Stimulated activated naive CD8-positive, alpha-beta T cell treated with anti-CD3 and anti-CD28 coated beads, Interleukin-15, Interleukin-2, amounts not matched to agents 100 ng/mL and 50 ng/mL, for 24 hours (primary cell): ENCODE measurements around the gene CLCN5.

ENCODE experiments used
- H3K27ac Mint-ChIP-seq: one replicate; pipeline ENCODE4 v1.8.0; 2021; ENCODE audit warnings: mild to moderate bottlenecking, mixed read lengths
- H3K27me3 Mint-ChIP-seq: one replicate; pipeline ENCODE4 v1.8.0; 2021; ENCODE audit warnings: mixed read lengths
- H3K36me3 Mint-ChIP-seq: one replicate; pipeline ENCODE4 v1.8.0; 2021; ENCODE audit warnings: low read depth, mixed read lengths
- H3K4me1 Mint-ChIP-seq: one replicate; pipeline ENCODE4 v1.8.0; 2021; ENCODE audit warnings: low read depth, mixed read lengths
- H3K4me3 Mint-ChIP-seq: one replicate; pipeline ENCODE4 v1.8.0; 2021; ENCODE audit warnings: mild to moderate bottlenecking, mixed read lengths
- H3K9me3 Mint-ChIP-seq: one replicate; pipeline ENCODE4 v1.8.0; 2021; ENCODE audit warnings: mixed read lengths

The CLCN5 gene

GRCh38 chrX:49922291-49923241, at the start of gene CLCN5:
TSS of gene CLCN5 (plus strand) at chrX:49922596. CDS start at chrX:49925299, 2,703 bp downstream.
- H3K27me3 Mint-ChIP-seq: no peaks in the 10 kb centered on the region
- peaks cover 14% of the 10 kb centered on the region for H3K36me3 Mint-ChIP-seq
- H3K27ac Mint-ChIP-seq: peak within 1 kb of the TSS; percentile 67
- peaks cover 16% of the 10 kb centered on the region for H3K4me1 Mint-ChIP-seq
- H3K9me3 Mint-ChIP-seq: no peaks in the 10 kb centered on the region
- H3K4me3 Mint-ChIP-seq: peak within 1 kb of the TSS; percentile 82

GRCh38 chrX:49876750-49877149, 45.6 kb upstream of the CLCN5 start:
- Mint-ChIP-seq H3K4me3 (no peak overlapping the region), H3K4me1 (peaks cover 18% of the 10 kb centered on the region), H3K27ac (no peak overlapping the region), H3K9me3 (no peaks in the 10 kb centered on the region), H3K36me3 (no peaks in the 10 kb centered on the region), H3K27me3 (no peaks in the 10 kb centered on the region)

- Mint-ChIP-seq H3K27ac (no peak overlapping the region), H3K4me1 (peaks cover 18% of the 10 kb centered on the region), H3K36me3 (no peaks in the 10 kb centered on the region), H3K4me3 (no peak overlapping the region), H3K9me3 (no peaks in the 10 kb centered on the region), H3K27me3 (no peaks in the 10 kb centered on the region)
Observed at GRCh38 chrX:49877397-49878101, 44.8 kb upstream of the CLCN5 start.

GRCh38 chrX:49878128-49878833, 44.1 kb upstream of the CLCN5 start:
- H3K4me1 Mint-ChIP-seq: peaks cover 18% of the 10 kb centered on the region
- H3K27ac Mint-ChIP-seq: peak overlapping the region; percentile 76
- H3K27me3 Mint-ChIP-seq: no peaks in the 10 kb centered on the region
- no peaks in the 10 kb centered on the region for H3K9me3 Mint-ChIP-seq
- peak overlapping the region; percentile 78 for H3K4me3 Mint-ChIP-seq
- no peaks in the 10 kb centered on the region for H3K36me3 Mint-ChIP-seq

- peak within 1 kb of the TSS; percentile 76 for H3K27ac Mint-ChIP-seq
- peaks cover 19% of the 10 kb centered on the region for H3K4me1 Mint-ChIP-seq
- no peaks in the 10 kb centered on the region for H3K36me3 Mint-ChIP-seq
- no peaks in the 10 kb centered on the region for H3K27me3 Mint-ChIP-seq
- H3K4me3 Mint-ChIP-seq: peak within 1 kb of the TSS; percentile 78
- H3K9me3 Mint-ChIP-seq: no peaks in the 10 kb centered on the region
Observed at GRCh38 chrX:49878834-49879655, 43.4 kb upstream of the CLCN5 start, which contains the start of gene USP27X. TSS of gene USP27X (plus strand) at chrX:49879484. CDS start at chrX:49880308, 824 bp downstream.

GRCh38 chrX:49879656-49880277, 42.6 kb upstream of the CLCN5 start:
- Mint-ChIP-seq H3K4me3 (peak overlapping the region; percentile 78), H3K36me3 (no peaks in the 10 kb centered on the region), H3K27ac (peak overlapping the region; percentile 61), H3K27me3 (no peaks in the 10 kb centered on the region), H3K4me1 (peaks cover 23% of the 10 kb centered on the region), H3K9me3 (no peaks in the 10 kb centered on the region)

- Mint-ChIP-seq H3K4me3 (peak overlapping the region; percentile 78), H3K9me3 (no peaks in the 10 kb centered on the region), H3K27me3 (no peaks in the 10 kb centered on the region), H3K4me1 (peaks cover 23% of the 10 kb centered on the region), H3K36me3 (no peaks in the 10 kb centered on the region), H3K27ac (no peak overlapping the region)
Observed at GRCh38 chrX:49880668-49881067, 41.7 kb upstream of the CLCN5 start.

GRCh38 chrX:49884290-49884862, 38.0 kb upstream of the CLCN5 start:
- no peaks in the 10 kb centered on the region for H3K27me3 Mint-ChIP-seq
- no peaks in the 10 kb centered on the region for H3K9me3 Mint-ChIP-seq
- no peak overlapping the region for H3K27ac Mint-ChIP-seq
- peaks cover 12% of the 10 kb centered on the region for H3K4me1 Mint-ChIP-seq
- H3K4me3 Mint-ChIP-seq: no peak overlapping the region
- H3K36me3 Mint-ChIP-seq: no peaks in the 10 kb centered on the region

- H3K4me1 Mint-ChIP-seq: no peaks in the 10 kb centered on the region
- no peaks in the 10 kb centered on the region for H3K36me3 Mint-ChIP-seq
- H3K27ac Mint-ChIP-seq: no peak overlapping the region
- H3K4me3 Mint-ChIP-seq: no peak overlapping the region
- peaks cover 13% of the 10 kb centered on the region for H3K27me3 Mint-ChIP-seq
- peaks cover 4% of the 10 kb centered on the region for H3K9me3 Mint-ChIP-seq
Observed at GRCh38 chrX:49892542-49892941, 29.9 kb upstream of the CLCN5 start.

- no peaks in the 10 kb centered on the region for H3K36me3 Mint-ChIP-seq
- no peaks in the 10 kb centered on the region for H3K4me1 Mint-ChIP-seq
- no peak overlapping the region for H3K27ac Mint-ChIP-seq
- peaks cover 4% of the 10 kb centered on the region for H3K9me3 Mint-ChIP-seq
- H3K27me3 Mint-ChIP-seq: peaks cover 17% of the 10 kb centered on the region
- H3K4me3 Mint-ChIP-seq: no peak overlapping the region
Observed at GRCh38 chrX:49896951-49897350, 25.4 kb upstream of the CLCN5 start.

- Mint-ChIP-seq H3K27ac (no peak overlapping the region), H3K9me3 (peaks cover 4% of the 10 kb centered on the region), H3K4me3 (no peak overlapping the region), H3K4me1 (no peaks in the 10 kb centered on the region), H3K36me3 (no peaks in the 10 kb centered on the region), H3K27me3 (peaks cover 17% of the 10 kb centered on the region)
Observed at GRCh38 chrX:49901048-49901447, 21.3 kb upstream of the CLCN5 start.

- peaks cover 15% of the 10 kb centered on the region for H3K4me1 Mint-ChIP-seq
- H3K9me3 Mint-ChIP-seq: no peaks in the 10 kb centered on the region
- no peaks in the 10 kb centered on the region for H3K27me3 Mint-ChIP-seq
- H3K4me3 Mint-ChIP-seq: no peak overlapping the region
- H3K27ac Mint-ChIP-seq: no peak overlapping the region
- no peaks in the 10 kb centered on the region for H3K36me3 Mint-ChIP-seq
Observed at GRCh38 chrX:49910344-49910743, 12.1 kb upstream of the CLCN5 start.

GRCh38 chrX:49912086-49912485, 10.3 kb upstream of the CLCN5 start:
- Mint-ChIP-seq H3K27ac (no peak overlapping the region), H3K27me3 (no peaks in the 10 kb centered on the region), H3K4me3 (no peak overlapping the region), H3K4me1 (peaks cover 15% of the 10 kb centered on the region), H3K36me3 (no peaks in the 10 kb centered on the region), H3K9me3 (no peaks in the 10 kb centered on the region)
